HG03342 (cell line): Measurements from ENCODE around the gene LTBR.
"Not testable (repeated sequence)": the region's sequence is repeated elsewhere in the genome, so short reads cannot be mapped to it uniquely, and the experiment has no call there.

Experiments used
- ATAC-seq: cut with Tn5 transposase; IDR thresholded peaks from one replicate; pipeline ENCODE4 v1.9.1; 2021; ENCODE audit warnings: mild to moderate bottlenecking, moderate library complexity; ENCODE audit not compliant: unreplicated experiment

LTBR gene

GRCh38 chr12:6383572-6384498, at the start of gene LTBR:
TSS of gene LTBR (plus strand) at chr12:6384162. CDS start at chr12:6384359, 197 bp downstream.
- ATAC-seq, result no peak

- ATAC-seq, result no peak
These were observed 49.6 kb upstream of the LTBR start for GRCh38 chr12:6334359-6334758.

- no peak for ATAC-seq
These were observed 49.0 kb upstream of the LTBR start for GRCh38 chr12:6334940-6335450.

- ATAC-seq, result peak; percentile 61
These were observed 48.4 kb upstream of the LTBR start for GRCh38 chr12:6335451-6336078.

GRCh38 chr12:6336079-6336888, 47.7 kb upstream of the LTBR start:
- ATAC-seq, result no peak

GRCh38 chr12:6336889-6337853, 46.8 kb upstream of the LTBR start:
- ATAC-seq, result no peak

GRCh38 chr12:6337958-6338433, 46.0 kb upstream of the LTBR start:
- no peak for ATAC-seq

- not testable (repeated sequence) for ATAC-seq
These were observed 45.4 kb upstream of the LTBR start for GRCh38 chr12:6338536-6338935.

- ATAC-seq, result no peak
These were observed 45.0 kb upstream of the LTBR start for GRCh38 chr12:6338955-6339354.

GRCh38 chr12:6340032-6340638, 43.8 kb upstream of the LTBR start:
- no peak for ATAC-seq

- no peak for ATAC-seq
These were observed 43.1 kb upstream of the LTBR start for GRCh38 chr12:6340745-6341416.

- no peak for ATAC-seq
These were observed 42.4 kb upstream of the LTBR start, which contains the start of gene TNFRSF1A for GRCh38 chr12:6341417-6342139. TSS of gene TNFRSF1A (minus strand) at chr12:6342076. CDS start at chr12:6341814, 262 bp downstream.

GRCh38 chr12:6342140-6342889, 41.6 kb upstream of the LTBR start:
- ATAC-seq, result no peak

- no peak for ATAC-seq
These were observed 40.4 kb upstream of the LTBR start for GRCh38 chr12:6343518-6343917.

GRCh38 chr12:6344101-6344660, 39.8 kb upstream of the LTBR start:
- not testable (repeated sequence) for ATAC-seq

GRCh38 chr12:6345319-6346091, 38.5 kb upstream of the LTBR start:
- ATAC-seq, result no peak
